NCI-H146 (cell line): ENCODE measurements around the gene KCTD17.

ENCODE experiments used
- DNase-seq: peaks from one replicate; lab custom pipeline; 2025; lab: John Stamatoyannopoulos, UW

KCTD17 gene

GRCh38 chr22:37020192-37020479 is 31.4 kb upstream of the KCTD17 start:
- no peak for DNase-seq

GRCh38 chr22:37021041-37021440 is 30.5 kb upstream of the KCTD17 start:
- no peak for DNase-seq

- DNase-seq: no peak
Observed at GRCh38 chr22:37021710-37022482, 29.6 kb upstream of the KCTD17 start.

GRCh38 chr22:37022483-37023337 is 28.8 kb upstream of the KCTD17 start:
- DNase-seq: no peak

GRCh38 chr22:37023743-37024338 is 27.7 kb upstream of the KCTD17 start:
- no peak for DNase-seq

- no peak for DNase-seq
Observed at GRCh38 chr22:37024339-37025157, 27.0 kb upstream of the KCTD17 start.

- DNase-seq: no peak
Observed at GRCh38 chr22:37025500-37026070, 26.0 kb upstream of the KCTD17 start.

GRCh38 chr22:37026325-37026724 is 25.2 kb upstream of the KCTD17 start:
- no peak for DNase-seq

- DNase-seq: no peak
Observed at GRCh38 chr22:37027556-37027955, 24.0 kb upstream of the KCTD17 start.

- DNase-seq: no peak
Observed at GRCh38 chr22:37028692-37029674, 22.6 kb upstream of the KCTD17 start.

GRCh38 chr22:37030560-37031281 is 20.8 kb upstream of the KCTD17 start:
- no peak for DNase-seq

- no peak for DNase-seq
Observed at GRCh38 chr22:37032134-37032534, 19.4 kb upstream of the KCTD17 start.

GRCh38 chr22:37032535-37033460 is 18.7 kb upstream of the KCTD17 start:
- no peak for DNase-seq

- DNase-seq: no peak
Observed at GRCh38 chr22:37033605-37034430, 17.7 kb upstream of the KCTD17 start.

- DNase-seq: no peak
Observed at GRCh38 chr22:37036655-37037377, 14.7 kb upstream of the KCTD17 start.

GRCh38 chr22:37037669-37038068 is 13.9 kb upstream of the KCTD17 start:
- no peak for DNase-seq

- no peak for DNase-seq
Observed at GRCh38 chr22:37039466-37039865, 12.1 kb upstream of the KCTD17 start.
